ENCODE results near the gene PSMB8. TPM values are rescaled to one million over a fixed set of nuclear protein-coding genes. Genes with fewer than 3 reads are reported as not detected.
"Not testable (repeated sequence)": the region's sequence is repeated elsewhere in the genome, so short reads cannot be mapped to it uniquely, and the experiment has no call there.

PSMB8 gene
- 100 to 1,000 TPM; 110 to 168 TPM for total RNA-seq
- long read RNA-seq, transcript PSMB8-201 (6 exons, 1,351 nt), result minor isoform, 14 of 229 reads
- long read RNA-seq, transcript PSMB8-202 (6 exons, 1,124 nt), result major isoform, 200 of 229 reads
- long read RNA-seq, transcript PSMB8-206 (5 exons, 2,373 nt), result minor isoform, 6 of 229 reads
- long read RNA-seq, partial matches to known transcripts, result 5 of 229 reads
- long read RNA-seq, other reads (novel, unspliced or antisense), result 3 of 229 reads

- intact Hi-C loops (cut with DNase I, micrococcal nuclease), result no loop called here
- DNase-seq (peak; percentile 98), ATAC-seq (peak; percentile 92)
Observed at GRCh38 chr6:32843979-32844838, at the start of gene PSMB8. Gene PSMB8, minus strand, starts transcription at chr6:32844047. Its CDS starts 51 bp downstream, at chr6:32843996.

- ATAC-seq (no peak), DNase-seq (no peak)
- intact Hi-C loops (cut with DNase I, micrococcal nuclease), result no loop called here
Observed at GRCh38 chr6:32890831-32891230, 47.0 kb upstream of the PSMB8 start.

GRCh38 chr6:32889533-32889932 is 45.7 kb upstream of the PSMB8 start:
- intact Hi-C loops (cut with DNase I, micrococcal nuclease), result loop anchor here in 1 of 2 donors (5.0 kb wide), 2 partner anchors 43 to 93 kb away; no protein-coding TSS in a partner anchor
- no peak for DNase-seq
- ATAC-seq, result no peak

- DNase-seq (no peak), ATAC-seq (no peak)
- intact Hi-C loops (cut with DNase I, micrococcal nuclease), result loop anchor here in 1 of 2 donors (5.0 kb wide), 2 partner anchors 44 to 94 kb away; no protein-coding TSS in a partner anchor
Observed at GRCh38 chr6:32888576-32888975, 44.7 kb upstream of the PSMB8 start.

GRCh38 chr6:32887616-32888015 is 43.8 kb upstream of the PSMB8 start:
- DNase-seq, result no peak
- intact Hi-C loops (cut with DNase I, micrococcal nuclease), result loop anchor here in 1 of 2 donors (5.0 kb wide), 2 partner anchors 45 to 95 kb away; no protein-coding TSS in a partner anchor
- ATAC-seq, result no peak

- no peak for DNase-seq
- intact Hi-C loops (cut with DNase I, micrococcal nuclease), result loop anchor here in 1 of 2 donors (5.0 kb wide), 2 partner anchors 45 to 95 kb away; no protein-coding TSS in a partner anchor
- ATAC-seq, result peak; percentile 43
Observed at GRCh38 chr6:32886681-32887383, 43.0 kb upstream of the PSMB8 start.

GRCh38 chr6:32885698-32886286 is 41.9 kb upstream of the PSMB8 start:
- ATAC-seq (peak; percentile 74), DNase-seq (no peak)
- intact Hi-C loops (cut with DNase I, micrococcal nuclease), result loop anchor here in 1 of 2 donors (5.0 kb wide), 2 partner anchors 47 to 97 kb away; no protein-coding TSS in a partner anchor

GRCh38 chr6:32883789-32884188 is 39.9 kb upstream of the PSMB8 start:
- DNase-seq (peak in 1 of 2 donors; percentile 29), ATAC-seq (no peak)
- intact Hi-C loops (cut with DNase I, micrococcal nuclease), result no loop called here

GRCh38 chr6:32882879-32883250 is 39.0 kb upstream of the PSMB8 start:
- intact Hi-C loops (cut with DNase I, micrococcal nuclease), result no loop called here
- no peak for ATAC-seq
- no peak for DNase-seq

GRCh38 chr6:32880962-32881361 is 37.1 kb upstream of the PSMB8 start:
- intact Hi-C loops (cut with DNase I, micrococcal nuclease); ATAC-seq; DNase-seq: not testable (repeated sequence)

- DNase-seq, result no peak
- ATAC-seq, result no peak
- intact Hi-C loops (cut with DNase I, micrococcal nuclease), result no loop called here
Observed at GRCh38 chr6:32879691-32880090, 35.8 kb upstream of the PSMB8 start.

GRCh38 chr6:32876603-32877002 is 32.8 kb upstream of the PSMB8 start:
- intact Hi-C loops (cut with DNase I, micrococcal nuclease), result no loop called here
- ATAC-seq, result no peak
- no peak for DNase-seq

GRCh38 chr6:32873947-32874346 is 30.1 kb upstream of the PSMB8 start:
- DNase-seq; ATAC-seq; intact Hi-C loops (cut with DNase I, micrococcal nuclease): not testable (repeated sequence)

GRCh38 chr6:32868257-32868788 is 24.5 kb upstream of the PSMB8 start:
- peak; percentile 80 for ATAC-seq
- intact Hi-C loops (cut with DNase I, micrococcal nuclease), result loop anchor here in 1 of 2 donors (5.0 kb wide), 1 partner anchor 36 kb away; no protein-coding TSS in a partner anchor
- peak; percentile 52 to 92 for DNase-seq

- DNase-seq (no peak), ATAC-seq (peak; percentile 44)
- intact Hi-C loops (cut with DNase I, micrococcal nuclease), result loop anchor here in 1 of 2 donors (5.0 kb wide), 1 partner anchor 35 kb away; no protein-coding TSS in a partner anchor
Observed at GRCh38 chr6:32867554-32868256, 23.9 kb upstream of the PSMB8 start.

GRCh38 chr6:32867022-32867477 is 23.2 kb upstream of the PSMB8 start:
- ATAC-seq (peak; percentile 42), DNase-seq (no peak)
- intact Hi-C loops (cut with DNase I, micrococcal nuclease), result loop anchor here in 1 of 2 donors (5.0 kb wide), 1 partner anchor 35 kb away; no protein-coding TSS in a partner anchor

GRCh38 chr6:32865724-32866443 is 22.0 kb upstream of the PSMB8 start:
- ATAC-seq, result no peak

More at GRCh38 chr6:32865724-32866443, 22.0 kb upstream of the PSMB8 start:
- intact Hi-C loops (cut with DNase I, micrococcal nuclease), result loop anchor here in 1 of 2 donors (5.0 kb wide), 1 partner anchor 34 kb away; no protein-coding TSS in a partner anchor
- no peak for DNase-seq
